SU-DHL-6 (cell line): ENCODE data around the gene ZNF678.

Source experiments
- EZH2phosphoT487 ChIP-seq: fragments of 200-600 bp; sonication (generic), shearing (Covaris generic); conservative IDR thresholded peaks from 2 replicates; pipeline ENCODE4 v1.6.1; 2018; ENCODE audit warnings: mild to moderate bottlenecking, antibody characterized with exemption, low read length, moderate library complexity, mixed read lengths
- TF ChIP-seq, protein P1 (sequence below): fragments of 200-600 bp; sonication (generic); IDR thresholded peaks from one replicate; pipeline ENCODE4 v1.5.1; 2017; ENCODE audit warnings: antibody characterized with exemption, mild to moderate bottlenecking, low read length, moderate library complexity; ENCODE audit not compliant: insufficient read depth, poor library complexity, severe bottlenecking

DNA sequence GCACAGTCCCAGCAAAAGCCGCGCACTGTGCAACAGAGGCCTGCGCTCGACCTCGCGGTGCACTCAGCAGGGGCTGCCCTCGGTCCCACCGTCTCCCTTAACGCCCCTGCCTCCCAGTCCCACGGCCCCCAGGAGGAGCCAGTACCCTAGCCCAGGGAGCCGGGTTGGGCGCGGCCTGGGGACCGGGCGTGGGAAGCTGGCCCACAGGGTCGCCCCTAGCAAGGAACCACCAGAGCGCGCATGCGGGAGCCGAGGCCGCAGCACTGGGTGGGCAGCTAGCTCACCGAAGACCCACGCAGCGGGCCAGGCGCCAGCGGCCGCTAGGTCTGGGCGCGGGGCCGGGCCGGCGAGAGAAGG is 21.6 kb upstream of the ZNF678 start:
- TF ChIP-seq, protein P1, sequence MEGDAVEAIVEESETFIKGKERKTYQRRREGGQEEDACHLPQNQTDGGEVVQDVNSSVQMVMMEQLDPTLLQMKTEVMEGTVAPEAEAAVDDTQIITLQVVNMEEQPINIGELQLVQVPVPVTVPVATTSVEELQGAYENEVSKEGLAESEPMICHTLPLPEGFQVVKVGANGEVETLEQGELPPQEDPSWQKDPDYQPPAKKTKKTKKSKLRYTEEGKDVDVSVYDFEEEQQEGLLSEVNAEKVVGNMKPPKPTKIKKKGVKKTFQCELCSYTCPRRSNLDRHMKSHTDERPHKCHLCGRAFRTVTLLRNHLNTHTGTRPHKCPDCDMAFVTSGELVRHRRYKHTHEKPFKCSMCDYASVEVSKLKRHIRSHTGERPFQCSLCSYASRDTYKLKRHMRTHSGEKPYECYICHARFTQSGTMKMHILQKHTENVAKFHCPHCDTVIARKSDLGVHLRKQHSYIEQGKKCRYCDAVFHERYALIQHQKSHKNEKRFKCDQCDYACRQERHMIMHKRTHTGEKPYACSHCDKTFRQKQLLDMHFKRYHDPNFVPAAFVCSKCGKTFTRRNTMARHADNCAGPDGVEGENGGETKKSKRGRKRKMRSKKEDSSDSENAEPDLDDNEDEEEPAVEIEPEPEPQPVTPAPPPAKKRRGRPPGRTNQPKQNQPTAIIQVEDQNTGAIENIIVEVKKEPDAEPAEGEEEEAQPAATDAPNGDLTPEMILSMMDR, result no peak
- no peak for TF ChIP-seq EZH2phosphoT487
